Breast epithelium (tissue), 3 donors: ENCODE results near the gene PTGS1.

Source experiments
- CTCF ChIP-seq, 3 donors: fragments of 450-650 bp; IDR thresholded peaks; one replicate each; pipeline ENCODE4 v1.5.1; 2016 to 2017; ENCODE audit warnings: antibody characterized with exemption in 3 of 3, mild to moderate bottlenecking in 3 of 3, moderate library complexity in 3 of 3
- POLR2A ChIP-seq: fragments of 450-650 bp; IDR thresholded peaks from one replicate; pipeline ENCODE4 v1.6.1; 2016; ENCODE audit warnings: antibody characterized with exemption, mild to moderate bottlenecking, moderate library complexity
- POLR2AphosphoS5 ChIP-seq, 3 donors: sonication (generic); formaldehyde crosslinking; IDR thresholded peaks; one replicate each; pipeline ENCODE4 v1.6.1; 2017; ENCODE audit warnings: antibody characterized with exemption in 3 of 3

DNA sequence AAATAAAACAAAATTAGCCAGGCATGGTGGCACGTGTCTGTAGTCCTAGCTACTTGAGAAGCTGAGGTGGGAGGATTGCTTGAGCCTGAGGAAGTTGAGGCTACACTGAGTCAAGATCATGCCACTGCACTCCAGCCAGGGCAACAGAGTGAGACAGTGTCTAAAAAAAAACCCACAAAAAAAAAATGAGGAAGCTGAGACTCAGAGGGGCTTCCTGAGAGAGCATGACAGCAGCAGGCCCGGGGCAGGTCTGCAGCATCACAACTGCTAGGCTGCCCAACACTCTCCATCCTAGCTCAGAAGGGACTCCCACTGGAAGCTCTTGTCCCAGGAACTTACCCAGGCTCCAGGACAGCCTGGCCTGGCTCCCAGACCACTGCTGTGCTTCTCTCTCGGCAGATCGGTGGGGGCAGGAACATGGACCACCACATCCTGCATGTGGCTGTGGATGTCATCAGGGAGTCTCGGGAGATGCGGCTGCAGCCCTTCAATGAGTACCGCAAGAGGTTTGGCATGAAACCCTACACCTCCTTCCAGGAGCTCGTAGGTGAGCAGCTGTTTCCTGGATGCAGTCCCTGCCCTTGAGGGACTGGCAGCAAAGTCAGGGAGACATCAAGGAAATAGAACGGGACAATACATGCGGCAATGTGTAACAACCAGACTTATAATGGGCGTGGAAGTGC, 19.1 kb downstream of the PTGS1 start:
- TF ChIP-seq CTCF (IDR thresholded peaks at IDR 0.05) = no peak
- no peak for TF ChIP-seq POLR2A
- TF ChIP-seq POLR2AphosphoS5 (IDR thresholded peaks at IDR 0.05) = peak in 1 of 3 donors; percentile 31
